Fibroblast of skin of left biceps (primary cell): ENCODE measurements around the gene C1RL.
A peak's percentile ranks its signal among the peaks of the same experiment; 100 is the strongest.

ENCODE experiments used
- DNase-seq, 2 experiments: peaks; one replicate each; pipeline ENCODE4 v3.0.0-alpha.2; 2013; ENCODE audit warnings: low read depth in 2 of 2

Gene C1RL, protein sequence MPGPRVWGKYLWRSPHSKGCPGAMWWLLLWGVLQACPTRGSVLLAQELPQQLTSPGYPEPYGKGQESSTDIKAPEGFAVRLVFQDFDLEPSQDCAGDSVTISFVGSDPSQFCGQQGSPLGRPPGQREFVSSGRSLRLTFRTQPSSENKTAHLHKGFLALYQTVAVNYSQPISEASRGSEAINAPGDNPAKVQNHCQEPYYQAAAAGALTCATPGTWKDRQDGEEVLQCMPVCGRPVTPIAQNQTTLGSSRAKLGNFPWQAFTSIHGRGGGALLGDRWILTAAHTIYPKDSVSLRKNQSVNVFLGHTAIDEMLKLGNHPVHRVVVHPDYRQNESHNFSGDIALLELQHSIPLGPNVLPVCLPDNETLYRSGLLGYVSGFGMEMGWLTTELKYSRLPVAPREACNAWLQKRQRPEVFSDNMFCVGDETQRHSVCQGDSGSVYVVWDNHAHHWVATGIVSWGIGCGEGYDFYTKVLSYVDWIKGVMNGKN

DNA sequence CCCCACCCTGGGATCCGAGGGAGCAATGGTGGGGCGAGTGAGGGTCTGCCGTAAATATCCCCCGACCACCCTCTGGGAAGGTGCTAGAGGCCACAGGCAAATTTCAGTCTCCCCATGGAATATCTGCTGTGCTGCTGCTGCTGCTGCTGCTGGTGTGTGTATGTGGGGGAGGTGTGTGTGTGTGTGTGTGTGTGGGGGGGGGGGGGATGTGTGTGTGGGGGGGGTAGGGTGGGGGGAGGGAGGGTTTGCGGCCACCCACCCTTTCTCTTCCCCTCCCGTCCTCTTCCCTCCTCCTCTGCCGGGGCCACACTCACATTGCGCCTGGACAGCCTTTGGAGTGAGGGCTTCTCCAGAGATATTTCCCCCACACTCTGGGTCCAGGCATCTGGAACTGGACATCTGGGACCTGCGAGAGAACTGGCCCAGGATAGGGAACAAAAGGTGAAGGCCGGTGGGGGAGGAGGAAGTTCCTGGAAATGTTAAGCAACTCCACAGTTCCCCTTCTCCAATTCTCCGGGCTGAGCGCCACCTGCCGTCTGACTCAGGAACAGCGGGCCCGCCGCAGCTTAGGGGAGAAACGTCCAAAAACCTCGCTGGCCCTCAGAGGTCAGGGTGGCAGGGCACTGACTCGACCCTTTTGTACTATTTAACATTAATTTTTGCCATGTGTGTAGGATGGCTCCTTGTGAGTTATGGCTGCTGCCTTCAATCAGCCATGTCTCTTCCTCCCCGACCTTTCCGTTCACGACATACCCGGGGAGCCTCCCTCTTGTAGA is at the start of gene C1RL:
Gene C1RL, minus strand, starts transcription at position 419 of the 776 bp plus-strand sequence. Its CDS starts 34 bp downstream, at position 385.
- peak; percentile 59 to 65 for DNase-seq

DNA sequence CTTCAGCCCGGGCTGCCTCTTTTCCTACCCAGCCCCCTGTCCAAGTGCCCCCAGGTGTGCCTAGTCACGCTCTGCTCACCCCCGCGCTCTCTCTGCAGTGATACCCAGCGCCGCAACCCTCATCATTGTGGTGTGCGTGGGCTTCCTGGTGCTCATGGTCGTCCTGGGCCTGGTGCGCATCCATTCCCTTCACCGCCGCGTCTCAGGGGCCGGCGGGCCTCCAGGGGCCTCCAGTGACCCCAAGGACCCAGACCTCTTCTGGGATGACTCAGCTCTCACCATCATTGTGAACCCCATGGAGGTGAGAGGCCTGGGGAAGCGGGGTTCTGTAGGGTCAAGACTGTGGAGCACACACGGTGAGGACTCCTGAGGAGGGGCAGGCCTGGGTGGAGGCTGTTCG is 48.4 kb upstream of the C1RL start:
- no peak for DNase-seq

DNA sequence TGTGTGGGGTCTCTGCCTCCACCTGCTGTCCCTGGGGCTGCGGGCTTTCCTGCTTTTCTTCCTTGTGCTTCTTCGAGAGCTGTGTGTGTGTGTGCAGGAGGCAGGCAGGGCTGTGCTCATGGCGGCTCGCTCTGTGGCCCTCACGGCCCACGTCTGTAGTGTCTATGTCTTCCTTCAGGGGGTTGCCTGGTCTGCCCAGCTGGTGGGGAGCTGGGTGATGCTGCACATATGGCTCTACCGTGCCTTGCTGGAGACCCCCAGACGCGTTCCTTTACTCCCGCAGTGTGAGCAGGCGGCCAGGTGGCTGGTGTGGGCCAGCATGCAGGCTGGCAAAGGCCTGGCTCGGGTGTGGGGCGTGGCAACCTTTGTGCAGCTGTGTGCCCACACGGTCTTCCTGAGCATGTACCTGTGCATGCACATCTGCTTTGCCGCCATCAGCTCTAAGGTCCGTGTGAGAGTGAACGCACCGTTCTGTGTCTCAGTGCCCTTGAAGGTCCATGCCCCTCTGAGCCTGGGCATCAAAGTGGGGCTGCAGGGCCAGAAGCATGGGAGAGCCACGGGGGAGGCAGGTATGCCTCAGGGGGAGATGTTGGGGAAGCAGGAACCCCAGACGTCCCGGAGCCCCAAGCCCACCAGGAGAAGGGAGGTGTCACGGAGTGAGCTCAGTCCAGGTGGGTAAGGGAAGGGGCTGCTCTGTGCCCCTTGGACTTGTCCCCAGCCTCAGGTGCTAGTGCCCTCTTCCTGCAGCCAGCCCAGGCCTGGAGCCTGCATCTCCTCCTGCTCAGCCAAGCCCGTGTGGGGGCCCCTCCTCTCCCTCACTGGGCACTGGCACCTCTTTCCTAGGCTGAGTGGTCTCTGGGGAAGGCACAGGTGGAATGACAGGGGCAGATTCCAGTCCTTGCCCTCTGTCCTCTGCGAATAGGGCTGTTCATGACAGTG is 47.5 kb upstream of the C1RL start:
- DNase-seq, result no peak

DNA sequence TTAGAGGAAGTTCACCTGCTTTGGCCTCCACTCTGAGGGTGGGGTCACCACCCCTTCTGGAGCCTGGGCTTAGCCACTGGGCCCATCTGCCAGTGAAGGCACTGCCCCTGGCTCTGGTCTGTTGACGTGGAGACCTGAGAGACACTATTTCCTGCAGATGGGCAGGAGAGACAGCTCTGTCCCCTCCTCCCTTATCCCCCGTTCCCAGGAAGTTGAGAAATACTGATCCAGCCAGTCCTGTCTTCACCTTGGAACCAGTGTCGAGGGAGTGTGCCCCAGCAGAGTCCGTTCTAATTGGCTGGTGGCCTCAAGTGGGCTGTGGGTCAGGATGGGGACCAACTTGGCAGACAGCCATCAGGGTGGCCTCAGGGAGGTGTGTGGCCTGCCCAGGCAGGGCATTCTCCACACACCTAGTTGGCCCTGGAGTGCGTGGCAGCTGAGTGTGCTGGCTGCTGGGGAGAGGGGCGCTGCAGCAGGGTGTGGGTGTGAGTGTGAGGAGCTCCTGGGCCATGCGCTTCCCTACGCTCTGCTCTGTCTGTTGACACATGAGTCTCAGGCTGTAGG is 46.5 kb upstream of the C1RL start:
- no peak for DNase-seq

DNA sequence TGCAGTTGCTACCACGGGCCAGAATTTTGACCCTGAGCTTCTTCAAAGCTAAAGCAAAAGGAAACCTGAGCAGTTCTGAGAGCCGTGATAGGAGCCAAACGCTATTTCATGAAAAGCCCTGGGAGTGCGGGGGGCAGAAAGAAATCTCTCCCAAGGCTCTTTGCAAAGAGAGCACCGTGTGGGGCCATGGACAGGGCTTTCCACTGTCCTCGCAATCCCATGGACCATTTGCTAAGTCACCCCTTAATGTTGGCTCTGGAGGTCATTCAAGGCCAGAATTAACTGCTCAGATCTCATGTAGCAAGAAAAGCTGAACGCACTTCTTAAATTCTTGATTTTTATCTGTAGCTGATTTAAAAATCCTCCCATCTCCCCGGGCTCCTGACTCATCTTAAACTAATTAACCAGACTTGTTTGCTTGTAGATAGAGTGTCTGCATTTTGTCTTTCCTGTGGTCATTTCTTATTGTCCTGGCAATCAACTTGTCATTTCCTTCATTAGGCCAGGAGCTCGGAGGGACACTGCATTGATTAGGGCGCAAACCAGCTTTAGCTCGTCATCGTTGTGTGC is 46.0 kb upstream of the C1RL start:
- DNase-seq, result no peak

DNA sequence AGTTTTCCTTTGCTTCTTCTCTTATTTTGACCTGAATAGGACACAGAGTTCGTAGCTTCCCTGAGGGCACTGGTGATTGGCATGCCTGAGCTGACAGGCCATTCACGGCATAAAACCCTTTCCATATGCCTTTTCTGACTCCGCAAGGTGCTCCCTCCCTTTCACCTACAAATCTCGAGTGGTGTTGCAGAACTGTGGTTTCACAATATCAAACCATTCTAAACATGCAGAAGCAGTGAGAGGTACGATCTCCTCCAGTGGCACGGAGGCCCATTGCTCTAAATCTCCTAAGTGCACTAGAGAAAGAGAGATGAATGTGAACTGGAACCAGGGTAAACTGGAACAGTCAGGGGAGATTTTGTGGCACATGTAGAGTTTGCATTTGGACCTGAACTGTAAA is 45.0 kb upstream of the C1RL start:
- no peak for DNase-seq

DNA sequence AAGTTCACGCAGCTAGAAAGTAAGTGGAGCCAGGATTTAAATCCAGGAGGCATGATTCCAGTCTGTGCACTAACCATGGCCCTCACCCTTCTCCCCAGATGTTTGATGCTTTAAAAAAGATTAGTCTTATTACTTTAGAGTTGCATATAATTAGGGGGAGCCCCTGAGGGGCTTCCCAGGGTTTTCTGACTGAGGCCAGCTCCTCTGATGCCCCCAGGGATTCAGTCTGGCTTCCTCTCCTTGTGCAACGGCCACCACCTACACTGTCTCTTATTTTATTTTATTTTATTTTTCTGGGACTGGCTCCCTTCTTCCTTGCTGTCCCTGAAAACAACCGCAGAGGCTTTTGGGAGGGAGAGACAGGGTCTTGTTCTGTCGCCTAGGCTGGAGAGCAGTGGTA is 43.8 kb upstream of the C1RL start:
- no peak for DNase-seq

DNA sequence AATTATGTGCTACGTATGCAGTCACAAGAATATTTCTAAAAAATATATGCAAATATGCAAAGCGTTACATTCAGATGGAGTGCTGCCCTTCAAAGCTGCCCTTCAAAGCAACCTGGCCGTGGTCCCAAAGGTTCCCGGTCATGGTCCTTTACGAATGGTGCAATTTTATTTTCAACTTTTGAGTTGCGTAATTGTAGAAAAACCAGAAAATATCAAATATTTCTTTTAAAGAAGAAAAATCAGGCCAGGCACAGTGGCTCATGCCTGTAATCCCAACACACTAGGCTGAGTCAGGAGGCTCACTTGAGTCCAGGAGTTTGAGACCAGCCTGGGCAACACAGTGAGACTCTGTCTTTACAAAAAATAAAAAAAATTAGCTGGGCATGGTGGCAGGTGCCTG is 42.5 kb upstream of the C1RL start:
- no peak for DNase-seq

DNA sequence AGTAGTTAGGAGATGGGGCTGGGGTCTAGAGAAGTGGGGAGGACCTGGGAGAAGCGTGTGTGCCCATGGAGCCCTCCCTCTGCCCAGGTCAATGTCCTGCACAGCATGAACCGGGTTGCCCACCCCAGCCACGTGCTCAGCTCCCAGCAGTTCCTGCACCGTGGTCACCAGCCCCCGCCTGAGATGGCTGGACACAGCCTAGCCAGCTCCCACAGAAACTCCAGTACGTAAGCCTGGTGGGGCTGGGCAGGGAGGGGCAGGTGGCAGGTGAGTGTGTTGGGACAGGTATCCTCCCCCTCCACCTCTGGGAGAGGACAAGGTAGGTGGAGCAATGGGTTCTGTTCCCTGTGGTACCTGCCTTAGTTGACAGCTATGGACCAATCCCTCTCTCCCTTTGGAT is 41.8 kb upstream of the C1RL start:
- no peak for DNase-seq

DNA sequence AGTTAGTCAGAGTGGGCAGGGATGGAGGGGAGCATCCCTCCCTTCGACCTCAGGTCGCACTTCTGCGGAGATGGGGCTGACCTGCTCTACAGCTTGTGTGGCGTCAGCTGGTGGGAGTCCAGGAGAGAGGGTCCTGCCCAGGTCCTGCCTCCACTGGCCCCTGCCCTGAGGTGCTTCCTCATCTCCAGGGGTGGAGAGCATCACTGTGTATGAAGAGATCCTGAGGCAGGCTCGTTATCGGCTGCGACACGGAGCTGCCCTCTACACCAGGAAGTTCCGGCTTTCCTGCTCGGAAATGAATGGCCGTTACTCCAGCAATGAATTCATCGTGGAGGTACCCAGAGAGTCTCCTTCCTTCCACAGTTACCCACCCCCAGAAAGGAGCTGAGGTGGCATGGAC is 41.3 kb upstream of the C1RL start:
- no peak for DNase-seq

DNA sequence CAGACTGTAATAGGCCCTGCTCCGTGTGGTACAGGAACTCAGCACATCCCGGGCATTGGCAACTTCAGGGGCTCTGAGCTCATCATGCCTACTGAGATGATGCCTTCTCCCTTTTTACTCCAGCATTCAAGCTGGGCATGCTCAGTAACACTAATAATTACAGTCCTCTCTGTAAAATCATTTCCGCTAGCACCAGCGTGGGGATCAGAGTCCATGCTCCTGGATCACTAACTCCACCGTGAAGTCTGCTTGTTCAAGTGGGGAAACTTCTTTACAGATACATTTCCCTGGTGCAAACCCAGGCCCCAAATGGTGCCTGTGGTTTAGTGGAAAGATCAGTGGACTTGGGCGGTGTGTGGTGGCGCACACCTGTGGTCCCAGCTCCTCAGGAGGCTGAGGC is 37.9 kb upstream of the C1RL start:
- DNase-seq, result no peak

DNA sequence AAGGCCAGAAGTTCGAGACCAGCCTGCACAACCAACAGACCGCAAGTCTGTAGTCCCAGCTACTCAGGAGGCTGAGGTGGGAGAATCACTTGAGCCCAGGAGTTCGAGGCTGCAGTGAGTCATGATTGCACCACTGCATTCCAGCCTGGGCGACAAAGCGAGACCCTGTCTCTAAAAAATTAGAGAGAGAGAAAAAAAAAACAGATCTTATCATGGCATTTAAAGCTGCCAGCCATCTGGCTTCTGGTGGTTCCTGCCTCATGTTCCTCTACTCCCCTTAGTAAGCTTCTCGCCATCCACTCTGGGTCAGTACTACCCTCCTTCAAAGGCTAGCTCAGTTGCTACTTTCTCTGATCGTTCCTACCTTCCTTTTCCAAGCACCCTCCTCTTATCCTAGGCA is 37.2 kb upstream of the C1RL start:
- DNase-seq, result no peak

DNA sequence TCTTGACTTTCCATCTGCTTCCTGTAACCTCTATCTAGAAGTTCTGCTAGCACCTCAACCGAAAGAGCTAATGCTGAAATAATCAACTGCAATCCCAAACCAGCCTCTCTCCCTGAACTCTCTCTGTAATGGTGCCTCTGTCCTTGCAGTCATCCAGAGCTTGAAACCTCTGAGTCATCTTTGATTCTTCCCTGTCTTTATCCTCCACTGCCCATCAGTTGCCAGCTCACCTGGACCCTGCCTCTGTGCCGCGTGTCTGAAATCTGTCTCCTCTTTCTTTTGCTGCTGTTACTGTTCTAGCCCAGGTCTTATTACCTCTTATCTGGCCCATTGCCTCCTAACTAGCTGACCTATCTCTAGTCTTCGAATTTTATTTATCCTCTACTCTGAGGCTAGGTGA is 36.7 kb upstream of the C1RL start:
- no peak for DNase-seq

DNA sequence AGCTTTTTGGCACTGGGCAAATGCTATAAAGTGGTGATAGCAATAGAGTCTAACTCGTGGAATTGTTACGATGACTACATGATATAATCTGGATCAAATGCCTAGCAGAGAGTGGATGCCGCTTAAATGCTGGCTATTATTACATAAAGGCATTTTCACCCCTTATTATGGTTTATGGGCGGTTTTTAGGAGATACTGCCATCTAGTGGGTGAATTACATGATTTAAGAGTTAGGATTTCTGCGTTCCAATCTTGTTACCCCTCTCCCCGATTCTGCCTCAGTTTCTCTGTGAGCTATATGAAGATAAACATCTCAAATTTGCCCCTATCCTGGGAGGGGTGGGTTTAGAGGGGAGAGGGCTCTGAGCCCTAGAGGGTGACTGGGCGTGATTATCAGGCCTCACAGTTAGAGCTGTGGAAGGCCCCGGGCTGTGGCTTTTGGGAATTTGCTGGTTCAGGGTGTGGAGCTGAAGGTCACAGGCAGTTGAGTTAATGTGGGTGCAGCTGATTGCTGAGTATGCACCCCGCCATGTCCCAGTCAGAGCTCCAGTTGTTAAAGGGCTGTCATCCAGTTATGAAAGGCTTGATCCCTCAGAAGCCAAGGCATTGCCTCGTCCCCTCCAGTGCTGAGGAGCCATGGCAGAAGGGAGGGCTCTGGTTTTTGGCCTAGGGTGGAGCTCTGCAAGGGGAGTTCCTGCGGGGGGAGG is 35.6 kb upstream of the C1RL start:
- DNase-seq, result no peak

DNA sequence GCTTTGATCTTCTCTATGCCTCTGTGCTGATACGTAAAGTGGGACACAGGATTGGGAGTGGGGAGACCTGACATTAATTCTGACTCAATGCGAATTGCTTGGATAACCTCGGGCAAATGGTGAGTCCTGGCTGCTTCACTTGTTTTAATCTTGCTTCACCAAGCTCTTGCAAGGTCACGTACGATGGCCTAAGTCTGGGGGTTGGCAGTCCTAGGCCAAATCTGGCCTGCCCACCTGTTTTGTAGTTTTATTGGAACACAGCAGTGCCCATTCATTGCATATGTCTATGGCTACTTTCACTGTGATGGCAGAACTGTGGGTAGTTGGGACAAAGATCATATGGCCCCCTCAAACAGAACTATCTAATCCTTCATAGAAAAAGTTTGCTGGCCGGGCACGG is 34.5 kb upstream of the C1RL start:
- DNase-seq, result no peak

DNA sequence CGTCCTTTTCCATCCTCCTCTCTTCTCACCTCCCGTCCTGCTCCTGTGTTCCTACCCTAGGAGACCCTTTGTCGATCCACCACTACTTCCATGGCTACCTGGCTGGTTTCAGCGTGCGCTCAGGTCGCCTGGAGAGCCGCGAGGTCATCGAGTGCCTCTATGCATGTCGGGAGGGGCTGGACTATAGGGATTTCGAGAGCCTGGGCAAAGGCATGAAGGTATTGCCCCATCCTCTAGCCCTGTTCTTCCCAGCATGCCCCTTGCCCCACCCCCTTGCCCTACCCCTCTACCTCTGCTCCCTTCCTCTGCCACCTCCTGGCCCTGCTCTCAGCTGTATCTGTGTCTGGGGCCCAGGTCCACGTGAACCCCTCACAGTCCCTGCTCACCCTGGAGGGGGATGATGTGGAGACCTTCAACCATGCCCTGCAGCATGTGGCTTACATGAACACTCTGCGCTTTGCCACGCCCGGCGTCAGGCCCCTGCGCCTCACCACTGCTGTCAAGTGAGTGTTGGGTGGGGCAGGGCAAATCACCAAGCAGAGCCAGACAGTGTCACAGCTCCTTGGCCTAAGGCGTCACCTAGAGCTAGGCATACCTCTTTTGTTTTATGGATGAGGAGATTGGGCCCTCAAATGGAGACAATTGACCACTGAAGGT is 33.9 kb upstream of the C1RL start:
- DNase-seq, result no peak

DNA sequence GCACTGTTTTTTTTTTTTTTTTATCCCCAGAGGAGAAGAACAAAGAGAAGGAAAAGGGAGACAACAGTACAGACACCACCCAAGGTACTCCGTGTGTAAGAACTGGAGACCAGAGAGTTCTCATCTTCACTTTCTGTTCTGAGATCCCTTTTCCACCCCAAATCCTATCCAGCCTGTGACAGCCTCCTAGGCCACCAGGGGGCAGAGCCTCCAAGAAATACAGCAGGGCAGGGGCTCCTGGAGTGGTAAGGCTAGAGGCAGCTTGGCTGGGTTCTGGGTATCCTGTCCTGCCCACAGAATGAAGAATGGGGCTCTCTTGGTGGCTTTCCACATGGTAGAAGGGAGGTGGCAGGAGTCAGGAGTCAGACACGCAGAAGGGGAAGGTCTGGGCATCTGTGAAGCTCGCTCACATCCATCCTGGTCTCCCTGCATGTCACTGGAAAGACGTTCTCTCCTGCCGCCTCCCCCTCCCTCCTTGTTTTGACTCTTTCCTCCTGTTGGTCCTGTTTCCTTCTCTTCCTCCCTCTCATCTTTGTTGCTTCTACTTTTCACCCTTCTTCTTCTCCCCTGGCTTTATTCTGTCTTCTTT is 33.1 kb upstream of the C1RL start:
- DNase-seq, result no peak

DNA sequence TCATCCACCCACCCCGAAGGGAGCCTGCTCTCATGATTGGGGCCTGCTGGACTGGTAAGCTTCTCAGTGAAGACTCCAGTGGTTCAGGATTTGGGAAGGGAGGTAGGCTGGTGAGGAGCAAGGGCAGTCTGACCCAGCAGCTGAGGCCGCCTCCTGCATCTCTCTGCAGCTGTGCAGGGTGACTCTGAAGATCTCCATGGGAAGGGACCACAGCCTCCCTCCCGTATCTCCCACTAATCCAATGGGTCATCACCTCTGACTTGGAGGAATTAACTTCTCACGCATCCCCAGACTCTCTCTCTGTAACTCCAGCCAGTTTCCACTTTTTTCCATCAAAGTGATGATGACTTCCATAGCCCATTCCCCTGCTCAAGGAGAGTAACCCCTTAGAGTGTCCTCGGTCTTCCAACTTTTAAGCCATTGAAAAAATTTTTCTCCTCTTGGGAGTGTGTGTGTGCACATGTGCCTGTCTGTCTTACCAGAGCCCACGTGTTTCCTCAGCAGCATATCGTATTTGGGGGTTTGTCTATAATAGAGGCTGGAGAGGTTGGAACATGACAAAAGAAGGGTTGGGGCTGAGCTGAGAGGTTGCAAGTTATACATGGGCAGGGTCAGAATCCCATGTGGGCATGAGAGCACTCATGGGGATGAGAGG is 32.5 kb upstream of the C1RL start:
- DNase-seq, result no peak

DNA sequence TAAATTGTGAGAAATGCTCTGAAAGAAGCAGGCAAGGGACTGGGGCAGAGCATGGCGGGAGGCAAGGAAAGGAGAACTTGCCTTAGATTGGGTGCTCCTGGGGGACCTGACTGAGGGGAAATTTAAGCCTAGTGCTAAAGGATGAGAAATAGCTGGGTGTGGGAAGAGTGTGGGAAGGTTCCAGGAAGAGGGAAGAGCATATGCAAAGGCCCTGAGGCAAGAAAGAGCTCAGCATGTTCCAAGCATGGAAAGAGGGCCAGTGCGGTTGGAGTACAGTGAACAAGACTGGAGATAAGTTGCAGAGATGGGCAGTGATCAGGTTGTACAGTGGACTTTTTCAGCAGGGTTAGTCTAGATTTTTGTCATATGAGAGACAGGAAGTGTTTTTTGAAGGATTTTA is 30.2 kb upstream of the C1RL start:
- no peak for DNase-seq
